SK-N-DZ (cell line): ENCODE results near the gene RNASE7. TPM values are rescaled to one million over a fixed set of nuclear protein-coding genes. Genes with fewer than 3 reads are reported as not detected.
"Not testable (repeated sequence)": the region's sequence is repeated elsewhere in the genome, so short reads cannot be mapped to it uniquely, and the experiment has no call there.

ENCODE experiments used
- DNase-seq: peaks from one replicate; pipeline ENCODE4 v3.0.0-alpha.2; 2015; ENCODE audit warnings: low spot score
- polyA plus RNA-seq, 2 experiments: library from polyadenylated mRNA; depleted of rRNA; stranded (reverse); fragments of >200 nt; gene quantifications; 2 replicates each; pipeline ENCODE4 v1.2.3, GENCODE V29; 2014

The RNASE7 gene, protein sequence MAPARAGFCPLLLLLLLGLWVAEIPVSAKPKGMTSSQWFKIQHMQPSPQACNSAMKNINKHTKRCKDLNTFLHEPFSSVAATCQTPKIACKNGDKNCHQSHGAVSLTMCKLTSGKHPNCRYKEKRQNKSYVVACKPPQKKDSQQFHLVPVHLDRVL
- polyA plus RNA-seq (2014; cell fraction: cytosol; rRNA removed), result not detected in 2 replicates
- polyA plus RNA-seq (2014; cell fraction: nucleus; rRNA removed), result not detected in 2 replicates

DNA sequence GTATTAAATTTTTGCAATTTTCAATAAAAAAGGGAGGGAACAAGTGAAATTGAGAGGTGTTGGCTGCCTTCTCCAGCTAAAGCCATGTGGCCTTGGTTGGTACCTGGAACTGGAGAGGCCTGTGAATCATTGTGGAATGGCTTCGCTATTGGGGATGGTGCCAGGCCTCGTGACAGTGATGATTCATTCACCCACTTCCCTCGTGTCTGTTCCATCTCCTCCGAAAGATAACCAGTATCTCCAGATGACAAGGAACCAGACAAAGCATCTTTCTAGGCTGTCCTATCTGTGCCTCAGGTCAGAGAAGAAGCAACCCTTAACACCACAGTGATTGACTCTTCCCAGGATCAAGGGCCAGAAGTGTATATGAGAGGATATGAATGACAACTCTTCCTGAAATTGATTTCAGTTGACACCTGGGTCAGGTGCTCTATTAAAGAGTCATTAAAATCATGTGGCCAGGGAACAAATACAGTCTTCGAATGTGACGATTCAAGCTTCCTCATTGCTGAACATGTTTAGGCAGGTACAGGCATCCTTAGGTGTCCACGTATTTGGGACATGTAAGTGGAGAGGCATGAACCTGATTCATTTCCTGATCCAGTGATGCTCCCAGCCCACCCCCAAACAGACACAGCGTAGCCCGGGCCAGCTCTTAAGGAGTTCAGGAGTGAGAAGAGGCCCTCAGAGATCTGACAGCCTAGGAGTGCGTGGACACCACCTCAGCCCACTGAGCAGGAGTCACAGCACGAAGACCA is at the start of gene RNASE7:
Gene RNASE7, plus strand, starts transcription at position 687 of the 758 bp plus-strand sequence. CDS start 631 bp downstream, outside the sequence.
- DNase-seq, result no peak

DNA sequence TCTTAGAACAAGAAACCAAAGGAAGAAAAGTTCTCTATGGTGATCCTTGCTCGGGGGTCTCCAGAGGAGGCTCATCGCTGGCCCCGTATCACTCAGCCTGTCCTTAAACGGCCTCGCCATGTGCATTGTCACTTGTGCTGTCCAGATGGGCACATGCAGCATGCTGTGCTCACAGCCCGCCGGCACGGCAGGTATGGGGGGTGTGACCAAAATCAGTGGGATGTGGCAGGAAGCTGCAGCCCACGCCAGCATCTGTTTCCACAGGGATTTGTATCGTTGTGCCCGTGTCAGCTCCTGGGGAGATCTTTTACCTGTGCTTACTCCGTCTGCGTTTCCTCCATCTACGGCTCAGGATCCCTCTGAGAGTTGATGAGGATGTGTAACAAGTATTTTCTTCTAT is 45.6 kb upstream of the RNASE7 start:
- no peak for DNase-seq

DNA sequence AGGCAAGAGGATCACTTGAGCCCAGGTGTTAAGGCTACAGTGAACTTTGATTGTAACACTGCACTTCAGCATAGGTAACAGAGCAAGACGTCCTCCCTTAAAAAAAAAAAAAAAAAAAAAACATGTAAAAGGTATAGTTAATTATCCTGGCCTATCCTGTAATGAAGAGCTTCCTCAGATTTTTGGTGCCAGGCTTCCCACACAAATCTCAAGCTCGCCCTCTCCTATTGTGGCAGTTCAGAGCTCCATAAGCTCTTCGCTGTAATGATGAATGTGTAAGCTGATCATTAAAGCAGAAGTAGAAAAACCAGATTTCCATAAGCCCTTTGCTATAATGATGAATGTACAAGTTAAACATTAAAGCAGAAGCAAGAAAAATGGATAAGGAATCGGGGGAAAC is 45.0 kb upstream of the RNASE7 start:
- DNase-seq, result no peak

DNA sequence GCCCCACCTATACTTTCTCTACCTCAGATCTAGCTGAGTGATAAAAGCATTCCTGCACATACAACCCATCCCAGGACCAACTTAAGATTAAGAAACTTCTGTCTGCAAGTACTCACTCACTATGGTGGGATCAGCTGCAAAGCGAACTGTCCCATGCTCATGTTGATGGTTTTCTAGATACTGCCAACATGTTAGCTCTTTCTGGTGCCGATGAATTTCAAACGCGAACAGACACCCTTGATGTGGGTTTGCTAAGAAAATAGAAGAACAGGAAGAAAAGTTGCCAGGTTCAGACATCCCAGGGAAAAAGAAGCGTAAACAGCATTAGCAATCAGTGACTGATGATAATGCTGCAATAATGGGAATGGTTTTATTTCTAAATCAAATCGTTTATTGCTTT is 44.6 kb upstream of the RNASE7 start:
- no peak for DNase-seq

DNA sequence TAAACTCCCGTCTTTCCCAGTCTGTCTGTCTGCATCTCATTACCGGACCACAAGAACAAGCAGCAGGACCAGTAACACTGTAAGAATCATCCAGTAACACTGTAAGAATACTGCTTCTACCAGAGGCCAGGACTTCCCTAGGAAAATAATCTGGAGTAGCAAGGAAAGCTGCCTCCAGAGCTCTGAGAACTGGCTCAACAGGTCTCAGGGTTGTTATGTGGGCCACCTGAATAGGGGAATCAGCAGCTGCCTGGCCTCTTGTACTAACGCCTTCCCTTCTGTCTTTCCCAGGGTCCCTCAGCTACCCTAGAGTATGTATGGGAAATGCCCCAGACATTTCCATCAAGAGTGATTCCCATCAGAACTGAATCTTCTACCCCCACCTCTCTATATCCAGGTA is 44.0 kb upstream of the RNASE7 start:
- DNase-seq, result no peak

DNA sequence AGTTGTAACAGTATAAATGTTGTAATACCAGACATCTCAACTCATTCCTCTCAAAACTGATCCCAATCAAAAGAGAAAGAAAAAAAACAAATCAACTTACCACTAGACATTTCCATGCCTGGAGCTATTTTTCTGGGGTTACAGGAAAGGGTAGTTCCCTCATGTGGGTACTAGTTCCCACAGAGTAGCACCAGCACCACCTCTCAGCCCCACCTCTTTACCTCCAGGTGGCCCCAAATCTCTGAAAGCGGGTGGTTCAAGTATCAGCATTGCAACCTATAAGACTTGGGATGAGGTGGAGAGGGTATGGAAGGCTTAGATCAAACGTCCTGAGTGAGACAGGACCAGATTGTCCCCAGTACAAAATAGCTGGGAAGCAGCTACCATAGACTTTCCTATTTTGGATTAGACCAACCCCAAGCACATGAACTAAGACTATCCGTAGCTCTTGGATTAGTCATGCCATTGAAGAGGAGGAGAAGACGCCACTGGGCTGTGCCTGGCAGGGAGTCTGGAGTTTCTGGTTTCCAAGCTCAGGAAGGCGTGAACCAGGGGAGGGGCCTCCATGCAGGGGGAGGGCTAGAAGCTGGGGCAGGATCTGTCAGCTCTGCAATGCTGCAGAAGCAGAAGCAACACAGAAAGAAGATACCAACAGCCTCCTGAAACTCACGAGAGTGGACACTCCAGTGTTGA is 43.3 kb upstream of the RNASE7 start, which contains the start of gene SLC39A2:
Gene SLC39A2, plus strand, starts transcription at position 620 of the 693 bp plus-strand sequence. CDS start 154 bp downstream, outside the sequence.
- DNase-seq, result no peak

DNA sequence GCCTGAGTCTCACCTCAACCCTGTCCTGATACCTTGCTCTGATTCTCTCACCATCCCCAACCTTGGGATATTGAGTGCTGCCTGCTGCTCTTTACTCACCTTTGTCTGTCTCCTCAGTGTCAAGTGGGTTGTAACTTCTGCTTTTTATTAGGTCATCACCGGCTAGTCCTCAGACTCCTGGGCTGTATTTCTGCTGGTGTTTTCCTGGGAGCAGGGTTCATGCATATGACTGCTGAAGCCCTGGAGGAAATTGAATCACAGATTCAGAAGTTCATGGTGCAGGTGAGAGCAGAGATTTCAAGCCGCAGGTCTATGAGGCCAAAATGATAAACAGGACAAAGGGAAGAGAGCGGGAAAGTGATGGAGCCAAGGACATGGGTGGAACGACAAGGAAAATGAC is 42.6 kb upstream of the RNASE7 start:
- no peak for DNase-seq

DNA sequence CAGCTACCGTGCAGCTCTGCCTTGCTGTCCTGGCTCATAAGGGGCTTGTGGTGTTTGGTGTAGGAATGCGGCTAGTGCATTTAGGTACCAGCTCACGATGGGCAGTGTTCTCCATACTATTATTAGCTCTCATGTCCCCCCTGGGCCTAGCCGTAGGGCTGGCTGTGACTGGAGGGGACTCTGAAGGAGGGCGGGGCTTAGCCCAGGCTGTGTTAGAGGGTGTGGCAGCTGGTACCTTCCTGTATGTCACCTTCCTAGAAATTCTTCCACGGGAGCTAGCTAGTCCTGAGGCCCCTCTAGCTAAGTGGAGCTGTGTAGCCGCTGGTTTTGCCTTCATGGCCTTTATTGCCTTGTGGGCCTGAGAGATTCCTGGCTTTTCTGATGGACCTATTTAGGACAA is 40.9 kb upstream of the RNASE7 start:
- no peak for DNase-seq

DNA sequence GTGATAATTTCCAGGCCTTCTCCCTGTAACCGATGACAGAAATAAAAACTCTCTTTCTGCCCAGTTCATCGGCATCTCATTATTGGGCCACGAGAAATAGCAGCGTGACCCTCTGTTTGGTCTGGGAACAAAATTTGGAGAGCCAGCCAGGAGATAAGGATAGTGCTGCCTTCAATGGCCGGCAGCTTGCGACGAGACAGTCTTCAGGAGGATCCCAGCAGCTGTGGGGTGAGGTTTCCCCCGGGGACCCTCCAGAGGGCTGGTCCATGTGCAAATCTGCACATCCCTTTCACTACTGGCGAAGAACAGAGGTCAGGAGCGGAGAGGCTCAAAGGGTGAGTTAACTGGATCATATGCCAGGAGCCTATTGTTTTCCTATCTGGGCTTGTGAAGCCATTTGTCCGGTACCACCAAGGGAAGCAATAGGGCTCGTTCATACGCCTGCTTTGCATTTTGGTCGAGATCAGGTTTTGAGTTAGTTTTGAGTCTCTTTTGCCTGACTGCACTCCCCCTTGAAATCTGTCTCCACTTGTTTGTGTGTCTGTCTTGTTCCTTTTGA is 38.3 kb upstream of the RNASE7 start:
- DNase-seq, result peak; percentile 35

DNA sequence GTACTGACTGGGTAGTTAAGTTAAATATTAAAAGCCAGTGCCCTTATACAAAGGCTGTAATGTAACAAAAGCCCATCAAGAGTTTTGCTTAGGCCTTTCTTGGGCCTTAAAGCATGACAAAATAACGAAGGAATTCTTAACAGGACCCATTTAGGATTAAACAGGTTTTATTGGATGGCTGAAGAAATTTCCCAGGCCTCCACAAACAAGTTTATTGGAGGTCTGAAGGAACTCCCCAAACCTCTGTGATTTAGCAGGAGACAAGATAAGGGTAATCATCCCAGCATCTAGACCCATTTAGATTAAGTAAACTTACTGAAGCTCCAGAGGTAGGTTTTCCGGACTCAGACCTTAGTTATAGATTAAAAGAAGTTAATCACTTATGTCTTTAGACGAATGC is 32.4 kb upstream of the RNASE7 start:
- DNase-seq, result not testable (repeated sequence)

DNA sequence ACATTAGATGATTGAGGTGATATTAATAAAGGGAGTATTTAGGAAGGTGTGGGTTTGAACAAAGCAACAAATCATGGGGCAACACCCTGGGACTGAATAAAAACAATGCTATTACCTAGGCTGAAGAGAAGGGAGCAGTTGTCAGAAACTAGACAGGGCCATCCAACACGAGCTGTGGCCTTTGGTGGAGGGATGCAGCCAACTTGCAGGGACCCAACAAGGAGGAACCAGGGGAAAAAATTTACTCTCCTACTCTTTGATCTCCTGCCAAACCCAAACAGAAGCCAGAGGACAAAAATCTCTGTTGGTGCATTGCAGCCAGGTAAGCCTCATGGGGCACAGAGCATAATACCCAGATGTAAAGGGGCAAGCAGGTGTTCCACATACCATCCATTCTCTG is 31.0 kb upstream of the RNASE7 start:
- no peak for DNase-seq

DNA sequence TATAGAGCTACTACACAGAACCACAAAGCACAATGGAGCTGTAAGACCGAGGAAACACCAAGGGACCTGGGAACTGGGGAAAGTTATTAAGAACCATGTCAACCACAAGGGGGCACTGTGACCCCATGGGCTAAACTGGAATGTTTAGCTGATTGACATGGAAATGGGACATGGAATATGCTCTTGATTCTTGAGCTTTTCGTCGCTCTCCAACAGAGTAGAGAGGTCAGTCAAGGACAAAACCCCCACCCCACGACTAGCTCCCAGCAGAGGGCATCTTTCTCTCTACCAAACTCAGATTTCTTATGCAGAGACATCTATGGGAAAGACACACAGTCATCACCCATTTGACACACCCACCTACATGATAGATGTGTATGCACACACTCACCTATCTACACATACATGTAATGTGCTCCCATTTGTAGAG is 27.4 kb upstream of the RNASE7 start:
- peak; percentile 84 for DNase-seq

DNA sequence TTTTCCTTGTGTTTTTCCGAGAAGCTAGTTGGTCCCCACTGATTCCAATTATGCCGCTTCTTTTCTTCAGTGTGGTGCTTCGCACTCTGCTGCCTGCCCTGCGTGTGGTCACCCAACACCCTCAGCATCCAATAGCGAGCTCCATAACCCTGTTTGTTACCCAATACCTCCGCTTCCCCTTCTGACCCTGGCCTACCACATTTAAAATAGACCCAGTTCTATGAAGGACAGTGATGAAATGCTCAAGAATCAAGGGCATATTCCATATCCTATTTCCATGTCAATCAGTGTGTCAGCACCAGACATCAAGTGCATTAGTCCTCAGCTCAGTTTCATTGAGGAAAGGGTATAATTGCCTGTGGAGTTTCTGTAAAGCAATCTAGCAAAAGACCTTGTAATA is 26.9 kb upstream of the RNASE7 start:
- DNase-seq, result no peak

DNA sequence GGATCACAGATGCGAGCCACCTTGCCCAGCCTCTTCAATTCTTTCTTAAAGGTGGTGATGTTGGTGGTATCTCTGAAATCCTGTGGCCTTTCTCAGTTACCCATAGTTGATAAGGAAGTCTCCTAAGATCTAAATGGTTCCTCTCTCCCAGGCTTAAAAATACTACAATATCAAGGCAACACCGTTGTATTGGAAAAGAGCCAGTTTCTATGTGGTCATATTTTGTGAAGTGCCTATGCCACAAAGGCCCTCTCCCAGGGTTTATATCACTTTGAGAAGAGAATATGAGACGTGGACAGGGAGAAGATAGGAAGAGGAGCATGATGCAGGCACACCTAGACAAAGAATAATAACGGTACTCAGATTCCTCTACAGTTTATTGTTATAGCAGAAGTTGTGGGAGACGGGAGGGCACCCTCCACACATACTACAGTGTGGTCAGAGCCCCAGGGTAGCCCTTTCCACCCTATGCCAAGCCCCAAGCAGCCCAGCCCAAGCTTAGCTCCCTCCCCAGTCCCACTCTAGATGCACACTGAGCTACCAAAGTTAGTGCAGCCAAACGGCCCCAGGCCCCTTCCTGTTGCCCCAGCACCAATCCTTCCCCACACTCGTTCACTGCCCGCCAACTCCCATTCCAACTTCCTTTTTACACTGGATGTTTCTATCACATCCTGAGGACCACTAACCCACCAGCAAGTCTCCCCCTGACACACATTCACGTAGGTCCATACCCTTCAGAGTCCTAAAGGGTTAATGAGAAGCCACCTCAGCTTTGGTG is 25.6 kb upstream of the RNASE7 start:
- DNase-seq, result no peak

DNA sequence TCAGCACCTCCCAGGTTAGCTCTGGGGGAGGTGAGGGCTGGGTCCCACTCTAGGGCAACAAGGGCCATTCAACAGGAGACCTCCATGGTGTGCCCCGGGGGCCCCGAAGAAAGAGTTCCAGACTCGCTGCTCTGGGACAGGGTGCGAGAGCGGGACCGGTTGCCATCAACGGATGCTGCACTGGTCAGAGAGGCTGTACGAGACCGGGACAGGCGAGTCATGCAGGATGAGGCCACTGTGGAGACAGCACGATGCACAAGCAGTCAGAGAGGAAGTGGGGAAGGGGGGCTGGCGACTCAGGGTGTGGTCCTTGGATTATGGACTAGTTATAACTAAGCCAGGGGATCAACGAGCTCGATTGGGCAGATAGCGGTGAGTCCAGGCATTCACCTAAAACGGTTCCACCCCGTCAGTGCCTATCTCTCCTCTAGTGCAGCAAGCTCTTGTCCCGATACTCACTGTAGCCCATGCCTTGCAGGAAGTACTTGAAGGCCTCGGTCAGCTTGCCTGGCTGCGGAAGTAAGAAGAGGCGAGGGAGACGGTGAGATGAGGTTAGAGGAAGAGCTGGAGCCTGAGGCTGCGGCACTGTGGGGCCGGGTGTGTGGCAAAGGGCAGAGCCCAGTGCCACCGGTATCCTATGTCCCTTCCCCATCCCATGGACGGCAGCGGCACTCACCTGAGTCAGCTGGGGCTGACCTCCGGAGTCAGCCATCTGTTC is 24.5 kb upstream of the RNASE7 start:
- DNase-seq, result no peak

DNA sequence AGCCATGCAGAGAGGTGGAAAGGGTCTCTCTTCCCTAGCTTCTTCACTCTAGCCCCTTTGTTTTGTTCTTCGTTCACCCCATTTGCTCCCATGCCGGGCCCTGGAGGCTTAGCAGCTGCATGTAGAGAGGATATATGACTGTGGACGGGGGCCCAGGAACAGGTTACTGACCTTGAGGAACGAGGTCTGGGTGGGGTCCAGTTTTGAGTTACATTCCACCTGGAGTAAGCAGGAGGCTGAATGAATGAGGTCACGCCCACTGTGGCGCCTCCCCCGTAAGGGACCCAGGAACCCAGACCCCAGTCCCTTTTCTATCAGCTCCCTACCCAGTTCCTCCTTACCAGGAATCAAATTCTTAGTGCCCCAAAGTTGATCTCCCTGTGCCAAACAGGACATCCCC is 23.9 kb upstream of the RNASE7 start:
- DNase-seq, result no peak

DNA sequence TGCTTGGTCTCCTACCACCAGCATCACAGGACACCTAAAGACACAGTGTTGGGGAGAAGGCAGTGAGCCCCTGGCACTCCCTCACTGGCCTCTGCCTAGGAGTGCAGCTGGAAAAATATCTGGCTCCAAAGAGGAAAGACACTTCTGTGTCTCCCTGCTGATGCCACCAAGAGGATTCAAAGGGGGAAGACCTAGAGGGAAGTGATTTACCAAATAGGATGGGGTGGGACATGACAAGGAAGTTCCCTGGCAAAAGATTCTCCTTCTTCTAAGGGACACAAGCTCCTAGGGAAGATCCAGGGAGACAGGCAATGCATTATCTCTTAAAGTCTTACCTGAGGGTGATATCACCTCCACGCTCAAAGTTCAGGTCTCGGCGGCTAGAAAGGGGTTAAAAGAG is 23.4 kb upstream of the RNASE7 start:
- DNase-seq, result no peak

DNA sequence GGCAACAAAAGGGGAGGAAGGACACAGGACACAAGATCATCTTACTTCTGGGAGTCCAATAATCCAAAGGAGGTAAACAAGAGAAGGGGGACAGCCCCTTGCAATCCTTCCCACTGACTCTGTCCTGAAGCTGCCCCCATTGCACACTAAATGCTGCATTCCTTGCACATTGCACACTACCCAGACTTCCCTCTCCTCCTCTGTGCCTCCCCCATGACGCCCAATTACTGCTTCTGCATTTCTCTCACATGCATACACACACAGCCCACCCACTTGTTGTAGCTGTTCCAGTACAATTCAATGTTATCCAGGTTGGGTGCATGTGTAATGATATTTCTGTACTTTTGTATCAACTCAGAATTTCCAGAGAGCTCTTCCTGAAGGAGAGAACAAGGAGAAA is 22.8 kb upstream of the RNASE7 start:
- DNase-seq, result no peak

DNA sequence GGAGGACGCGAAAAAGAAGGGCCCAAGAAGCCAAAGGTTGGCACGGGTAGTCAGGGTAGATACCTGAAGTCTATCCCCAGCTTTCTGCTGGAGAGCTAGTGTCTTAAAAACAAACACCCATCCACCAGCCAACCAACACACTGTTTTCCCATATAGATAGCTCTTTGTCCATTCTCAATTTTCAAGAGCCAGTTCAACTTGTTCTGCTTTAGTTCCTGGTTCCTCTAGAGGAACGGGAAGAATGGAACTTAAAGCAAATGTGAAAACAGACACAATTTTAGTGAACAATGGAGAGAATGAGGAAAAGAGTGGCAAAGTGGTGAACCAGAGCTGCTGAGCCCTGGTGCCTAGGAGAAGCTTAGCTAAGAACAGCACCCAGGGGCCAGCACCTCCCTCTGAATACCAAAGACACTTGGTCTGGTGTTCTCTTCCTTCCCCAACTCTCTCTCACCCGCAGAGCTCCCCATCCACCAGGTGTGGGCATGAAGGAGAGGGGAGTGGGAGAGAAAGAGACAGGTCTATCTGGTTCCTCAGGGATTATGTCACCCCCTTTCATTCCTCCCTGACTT is 21.1 kb upstream of the RNASE7 start:
- no peak for DNase-seq

DNA sequence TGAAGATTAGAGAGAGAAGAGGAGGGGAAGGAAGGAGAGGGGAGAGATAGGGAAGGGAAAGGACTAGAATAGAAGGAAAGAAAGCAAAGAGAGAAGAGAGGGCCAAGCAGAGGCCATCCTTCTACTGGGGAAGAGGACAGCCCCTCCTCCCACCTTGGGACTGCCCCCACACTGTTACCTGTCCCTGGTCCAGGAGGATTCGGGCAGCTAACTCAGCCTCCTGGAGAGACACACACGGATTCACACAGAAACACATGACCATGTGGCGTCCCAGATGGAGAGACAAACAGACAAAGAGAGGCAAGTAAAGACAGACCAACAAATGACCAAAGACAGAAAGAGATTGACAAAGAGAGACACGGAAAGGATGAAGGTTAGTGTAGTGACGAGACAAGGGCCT is 19.5 kb upstream of the RNASE7 start:
- DNase-seq, result no peak
